ENCODE measurements around the gene FAM168A.

Gene FAM168A

DNA sequence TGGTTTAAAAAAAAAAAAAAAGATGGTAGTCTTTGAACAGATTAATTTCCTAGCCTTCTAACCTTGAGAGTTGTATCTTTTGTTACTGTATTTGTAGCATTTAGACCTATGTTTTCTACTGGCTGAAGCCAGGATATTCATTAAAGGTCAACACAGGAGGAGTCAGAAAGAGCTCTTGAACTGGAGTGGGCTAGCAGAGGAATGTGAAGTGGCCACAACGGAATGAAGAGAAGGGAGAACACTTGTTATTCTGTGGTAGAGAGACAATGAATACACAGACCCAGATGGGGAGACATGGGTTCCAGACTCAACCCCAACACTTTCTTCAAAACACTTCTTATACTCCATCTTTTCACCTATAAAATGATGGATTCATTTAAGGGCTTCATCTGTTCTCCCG, 133.6 kb downstream of the FAM168A start:
- WGBS, 2 experiments: 78 to 88% methylated on average over 2 of the region's 2 CpGs
- Histone ChIP-seq H3K4me3 (ENCODE audit: insufficient read depth, low read depth, low read length) (no peak overlapping the region), H3K4me1 (ENCODE audit: control insufficient read depth, insufficient read depth, low read length) (no peaks in the 10 kb centered on the region), H3K36me3 (ENCODE audit: control insufficient read depth, insufficient read depth, low read length) (no peaks in the 10 kb centered on the region), H3K27ac (ENCODE audit: insufficient read depth, low read depth, low read length, poor library complexity, severe bottlenecking) (no peak overlapping the region), H3K9me3 (ENCODE audit: control insufficient read depth, low read length) (no peaks in the 10 kb centered on the region), H3K27me3 (ENCODE audit: control insufficient read depth, insufficient read depth, low read length, poor library complexity, severe bottlenecking) (no peaks in the 10 kb centered on the region)

GRCh38 chr11:73463359-73463758, 134.6 kb downstream of the FAM168A start:
- Histone ChIP-seq H3K27ac (ENCODE audit: insufficient read depth, low read depth, low read length, poor library complexity, severe bottlenecking) (no peak overlapping the region), H3K4me1 (ENCODE audit: control insufficient read depth, insufficient read depth, low read length) (no peaks in the 10 kb centered on the region), H3K9me3 (ENCODE audit: control insufficient read depth, low read length) (no peaks in the 10 kb centered on the region), H3K4me3 (ENCODE audit: insufficient read depth, low read depth, low read length) (no peak overlapping the region), H3K27me3 (ENCODE audit: control insufficient read depth, insufficient read depth, low read length, poor library complexity, severe bottlenecking) (no peaks in the 10 kb centered on the region), H3K36me3 (ENCODE audit: control insufficient read depth, insufficient read depth, low read length) (no peaks in the 10 kb centered on the region)
- 90 to 94% methylated on average over 2 of the region's 2 CpGs for WGBS, 2 experiments

GRCh38 chr11:73461964-73462363, 135.9 kb downstream of the FAM168A start:
- Histone ChIP-seq H3K27me3 (ENCODE audit: control insufficient read depth, insufficient read depth, low read length, poor library complexity, severe bottlenecking) (no peaks in the 10 kb centered on the region), H3K36me3 (ENCODE audit: control insufficient read depth, insufficient read depth, low read length) (no peaks in the 10 kb centered on the region), H3K27ac (ENCODE audit: insufficient read depth, low read depth, low read length, poor library complexity, severe bottlenecking) (no peak overlapping the region), H3K4me1 (ENCODE audit: control insufficient read depth, insufficient read depth, low read length) (no peaks in the 10 kb centered on the region), H3K9me3 (ENCODE audit: control insufficient read depth, low read length) (no peaks in the 10 kb centered on the region), H3K4me3 (ENCODE audit: insufficient read depth, low read depth, low read length) (no peak overlapping the region)
- 85 to 97% methylated on average over 2 to 3 of the region's 3 CpGs for WGBS, 2 experiments

DNA sequence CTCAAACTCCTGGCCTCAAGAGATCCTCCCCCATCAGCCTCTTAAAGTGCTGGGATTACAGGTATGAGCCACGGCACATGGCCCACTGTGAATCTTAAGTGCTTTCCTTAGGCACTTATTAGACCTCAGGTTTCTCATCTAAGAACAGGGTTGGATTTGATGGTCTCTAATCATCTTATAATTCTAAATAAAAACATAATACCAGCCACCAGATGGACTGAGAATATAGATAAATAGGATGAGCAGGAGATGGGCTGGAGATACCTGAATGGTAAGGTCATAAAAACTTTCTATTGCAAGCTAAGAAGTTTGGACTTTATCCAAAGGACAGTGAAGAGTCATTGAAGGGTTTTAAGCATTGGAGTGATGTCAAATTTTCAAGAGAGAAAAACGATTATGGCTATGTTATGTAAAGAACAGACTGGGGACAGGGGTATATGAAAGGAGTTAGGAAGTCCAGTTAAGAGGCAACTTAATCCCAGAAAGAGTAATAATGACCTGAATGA, 136.5 kb downstream of the FAM168A start:
- 88 to 92% methylated on average over 2 of the region's 2 CpGs for WGBS, 2 experiments
- Histone ChIP-seq H3K27me3 (ENCODE audit: control insufficient read depth, insufficient read depth, low read length, poor library complexity, severe bottlenecking) (no peaks in the 10 kb centered on the region), H3K4me3 (ENCODE audit: insufficient read depth, low read depth, low read length) (no peak overlapping the region), H3K4me1 (ENCODE audit: control insufficient read depth, insufficient read depth, low read length) (no peaks in the 10 kb centered on the region), H3K27ac (ENCODE audit: insufficient read depth, low read depth, low read length, poor library complexity, severe bottlenecking) (no peak overlapping the region), H3K9me3 (ENCODE audit: control insufficient read depth, low read length) (no peaks in the 10 kb centered on the region), H3K36me3 (ENCODE audit: control insufficient read depth, insufficient read depth, low read length) (no peaks in the 10 kb centered on the region)

DNA sequence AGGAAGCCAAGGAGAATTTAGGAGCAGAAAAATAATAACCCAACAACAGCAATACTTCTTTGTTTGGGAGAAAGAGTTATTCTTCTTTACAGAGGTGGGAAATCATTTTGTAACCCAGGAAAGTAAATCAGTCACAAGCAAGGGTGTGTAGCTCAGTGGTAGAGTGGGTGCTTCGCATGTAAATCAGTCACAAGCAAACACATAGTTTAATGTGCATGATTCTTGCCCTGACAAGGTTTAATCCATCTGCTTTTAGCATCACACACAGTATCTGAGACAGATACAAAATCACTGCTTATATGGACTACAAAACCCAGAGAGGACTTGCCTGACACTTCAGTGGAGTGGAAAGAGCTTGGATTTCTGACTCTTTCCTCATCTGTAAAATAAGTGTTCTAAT, 139.7 kb downstream of the FAM168A start:
- 92 to 100% methylated on average over 1 of the region's 1 CpG for WGBS, 2 experiments
- Histone ChIP-seq H3K9me3 (ENCODE audit: control insufficient read depth, low read length) (no peaks in the 10 kb centered on the region), H3K36me3 (ENCODE audit: control insufficient read depth, insufficient read depth, low read length) (no peaks in the 10 kb centered on the region), H3K27ac (ENCODE audit: insufficient read depth, low read depth, low read length, poor library complexity, severe bottlenecking) (no peak overlapping the region), H3K4me3 (ENCODE audit: insufficient read depth, low read depth, low read length) (no peak overlapping the region), H3K4me1 (ENCODE audit: control insufficient read depth, insufficient read depth, low read length) (no peaks in the 10 kb centered on the region), H3K27me3 (ENCODE audit: control insufficient read depth, insufficient read depth, low read length, poor library complexity, severe bottlenecking) (no peaks in the 10 kb centered on the region)

DNA sequence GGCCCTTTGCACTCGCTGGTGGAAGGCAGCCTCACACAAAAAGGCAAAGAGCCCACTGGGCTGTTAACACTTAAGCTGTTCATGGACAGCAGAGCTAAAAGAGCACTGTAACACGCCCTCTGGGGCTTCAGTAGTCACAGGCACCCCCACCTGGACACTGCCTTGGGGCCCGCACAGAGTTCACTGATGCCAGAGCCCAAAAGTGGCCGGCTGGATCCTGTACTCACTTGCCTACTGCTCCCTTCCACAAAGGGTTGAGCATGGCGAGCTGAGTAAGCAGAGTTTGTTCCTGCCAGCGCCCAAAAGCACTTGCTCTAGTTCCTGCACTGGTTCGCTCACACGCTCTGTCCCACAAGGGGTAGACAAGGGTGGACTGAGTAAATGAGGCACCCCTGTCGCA, 142.9 kb downstream of the FAM168A start:
- Histone ChIP-seq H3K4me1 (ENCODE audit: control insufficient read depth, insufficient read depth, low read length) (no peaks in the 10 kb centered on the region), H3K4me3 (ENCODE audit: insufficient read depth, low read depth, low read length) (no peak overlapping the region), H3K9me3 (ENCODE audit: control insufficient read depth, low read length) (no peaks in the 10 kb centered on the region), H3K36me3 (ENCODE audit: control insufficient read depth, insufficient read depth, low read length) (no peaks in the 10 kb centered on the region), H3K27me3 (ENCODE audit: control insufficient read depth, insufficient read depth, low read length, poor library complexity, severe bottlenecking) (no peaks in the 10 kb centered on the region), H3K27ac (ENCODE audit: insufficient read depth, low read depth, low read length, poor library complexity, severe bottlenecking) (no peak overlapping the region)
- WGBS, 2 experiments: 93 to 94% methylated on average over 9 of the region's 9 CpGs

GRCh38 chr11:73453562-73453961, 144.3 kb downstream of the FAM168A start:
- no peaks in the 10 kb centered on the region for H3K4me1 ChIP-seq (ENCODE audit: control insufficient read depth, insufficient read depth, low read length)
- H3K4me3 ChIP-seq (ENCODE audit: insufficient read depth, low read depth, low read length): no peak overlapping the region
- H3K27me3 ChIP-seq (ENCODE audit: control insufficient read depth, insufficient read depth, low read length, poor library complexity, severe bottlenecking): no peaks in the 10 kb centered on the region
- no peaks in the 10 kb centered on the region for H3K9me3 ChIP-seq (ENCODE audit: control insufficient read depth, low read length)
- 90 to 94% methylated on average over 3 to 4 of the region's 4 CpGs for WGBS, 2 experiments
- H3K36me3 ChIP-seq (ENCODE audit: control insufficient read depth, insufficient read depth, low read length): no peaks in the 10 kb centered on the region
- no peak overlapping the region for H3K27ac ChIP-seq (ENCODE audit: insufficient read depth, low read depth, low read length, poor library complexity, severe bottlenecking)

GRCh38 chr11:73452726-73453125, 145.2 kb downstream of the FAM168A start:
- H3K36me3 ChIP-seq (ENCODE audit: control insufficient read depth, insufficient read depth, low read length): no peaks in the 10 kb centered on the region
- WGBS, 2 experiments: 98 to 100% methylated on average over 2 of the region's 2 CpGs
- no peaks in the 10 kb centered on the region for H3K27me3 ChIP-seq (ENCODE audit: control insufficient read depth, insufficient read depth, low read length, poor library complexity, severe bottlenecking)
- H3K4me1 ChIP-seq (ENCODE audit: control insufficient read depth, insufficient read depth, low read length): no peaks in the 10 kb centered on the region
- H3K27ac ChIP-seq (ENCODE audit: insufficient read depth, low read depth, low read length, poor library complexity, severe bottlenecking): no peak overlapping the region
- H3K4me3 ChIP-seq (ENCODE audit: insufficient read depth, low read depth, low read length): no peak overlapping the region
- H3K9me3 ChIP-seq (ENCODE audit: control insufficient read depth, low read length): no peaks in the 10 kb centered on the region

GRCh38 chr11:73451896-73452295, 146.0 kb downstream of the FAM168A start:
- Histone ChIP-seq H3K4me1 (ENCODE audit: control insufficient read depth, insufficient read depth, low read length) (no peaks in the 10 kb centered on the region), H3K27ac (ENCODE audit: insufficient read depth, low read depth, low read length, poor library complexity, severe bottlenecking) (no peak overlapping the region), H3K27me3 (ENCODE audit: control insufficient read depth, insufficient read depth, low read length, poor library complexity, severe bottlenecking) (no peaks in the 10 kb centered on the region), H3K9me3 (ENCODE audit: control insufficient read depth, low read length) (no peaks in the 10 kb centered on the region), H3K36me3 (ENCODE audit: control insufficient read depth, insufficient read depth, low read length) (no peaks in the 10 kb centered on the region), H3K4me3 (ENCODE audit: insufficient read depth, low read depth, low read length) (no peak overlapping the region)

- H3K36me3 ChIP-seq (ENCODE audit: control insufficient read depth, insufficient read depth, low read length): no peaks in the 10 kb centered on the region
- H3K4me1 ChIP-seq (ENCODE audit: control insufficient read depth, insufficient read depth, low read length): no peaks in the 10 kb centered on the region
- H3K4me3 ChIP-seq (ENCODE audit: insufficient read depth, low read depth, low read length): no peak overlapping the region
- no peak overlapping the region for H3K27ac ChIP-seq (ENCODE audit: insufficient read depth, low read depth, low read length, poor library complexity, severe bottlenecking)
- H3K9me3 ChIP-seq (ENCODE audit: control insufficient read depth, low read length): no peaks in the 10 kb centered on the region
- H3K27me3 ChIP-seq (ENCODE audit: control insufficient read depth, insufficient read depth, low read length, poor library complexity, severe bottlenecking): no peaks in the 10 kb centered on the region
- 89 to 97% methylated on average over 2 of the region's 2 CpGs for WGBS, 2 experiments
Observed at GRCh38 chr11:73446766-73447165, 151.1 kb downstream of the FAM168A start.

GRCh38 chr11:73445980-73446379, 151.9 kb downstream of the FAM168A start:
- no peaks in the 10 kb centered on the region for H3K36me3 ChIP-seq (ENCODE audit: control insufficient read depth, insufficient read depth, low read length)

More at GRCh38 chr11:73445980-73446379, 151.9 kb downstream of the FAM168A start:
- Histone ChIP-seq H3K27ac (ENCODE audit: insufficient read depth, low read depth, low read length, poor library complexity, severe bottlenecking) (no peak overlapping the region), H3K4me1 (ENCODE audit: control insufficient read depth, insufficient read depth, low read length) (no peaks in the 10 kb centered on the region), H3K27me3 (ENCODE audit: control insufficient read depth, insufficient read depth, low read length, poor library complexity, severe bottlenecking) (no peaks in the 10 kb centered on the region), H3K4me3 (ENCODE audit: insufficient read depth, low read depth, low read length) (no peak overlapping the region), H3K9me3 (ENCODE audit: control insufficient read depth, low read length) (no peaks in the 10 kb centered on the region)
